Stomach smooth muscle (tissue), 2 donors: ENCODE measurements around the gene NAALADL2.
"Not testable (repeated sequence)": the region's sequence is repeated elsewhere in the genome, so short reads cannot be mapped to it uniquely, and the experiment has no call there.

Source experiments
- H3K27ac ChIP-seq: one replicate; pipeline ENCODE4 v1.7.0; 2013; ENCODE audit warnings: mild to moderate bottlenecking, low read length, inconsistent platforms
- H3K27me3 ChIP-seq, 2 donors: one replicate each; pipeline ENCODE4 v1.7.0; 2013; ENCODE audit warnings: low read length in 2 of 2; ENCODE audit not compliant: insufficient read depth in 2 of 2, control insufficient read depth in 1 of 2
- H3K36me3 ChIP-seq, 2 donors: one replicate each; pipeline ENCODE4 v1.7.0; 2013; ENCODE audit warnings: low read length in 2 of 2; ENCODE audit not compliant: control insufficient read depth in 2 of 2, insufficient read depth in 2 of 2
- H3K4me1 ChIP-seq: one replicate; pipeline ENCODE4 v1.7.0; 2013; ENCODE audit warnings: low read length; ENCODE audit not compliant: control insufficient read depth, insufficient read depth
- H3K4me3 ChIP-seq, 2 donors: one replicate each; pipeline ENCODE4 v1.7.0; 2013; ENCODE audit warnings: low read length in 2 of 2
- H3K9ac ChIP-seq, 2 donors: one replicate each; pipeline ENCODE4 v1.7.0; 2013; ENCODE audit warnings: low read length in 2 of 2, mild to moderate bottlenecking in 1 of 2
- H3K9me3 ChIP-seq, 2 donors: one replicate each; pipeline ENCODE4 v1.7.0; 2013; ENCODE audit warnings: low read length in 2 of 2; ENCODE audit not compliant: control insufficient read depth in 2 of 2
- donor health status: healthy.
- donor health status: Pancreatic carcinoma.

Gene NAALADL2

DNA sequence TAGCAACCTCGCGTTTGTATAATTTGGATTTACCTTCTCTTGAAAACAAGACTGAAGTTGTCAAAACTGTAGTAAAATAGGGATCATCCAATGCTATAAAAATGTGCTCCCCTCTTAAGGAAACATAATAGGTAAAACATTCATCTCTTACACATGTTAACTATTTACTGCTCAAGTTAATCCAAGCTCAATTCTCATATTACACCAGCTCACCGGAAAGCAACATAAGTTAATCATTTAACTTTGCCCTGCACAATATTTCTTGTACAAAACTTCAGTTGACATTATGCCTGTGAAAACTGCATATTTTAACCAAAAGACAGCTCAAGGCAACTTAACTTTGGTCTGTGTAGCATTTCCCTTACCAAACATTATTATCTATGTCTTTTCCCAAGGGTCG is 634.2 kb downstream of the NAALADL2 start:
- Histone ChIP-seq H3K9ac (no peak overlapping the region), H3K4me3 (no peak overlapping the region), H3K9me3 (no peaks in the 10 kb centered on the region), H3K27me3 (no peaks in the 10 kb centered on the region), H3K36me3 (no peaks in the 10 kb centered on the region), H3K4me1 (no peaks in the 10 kb centered on the region), H3K27ac (no peak overlapping the region)

DNA sequence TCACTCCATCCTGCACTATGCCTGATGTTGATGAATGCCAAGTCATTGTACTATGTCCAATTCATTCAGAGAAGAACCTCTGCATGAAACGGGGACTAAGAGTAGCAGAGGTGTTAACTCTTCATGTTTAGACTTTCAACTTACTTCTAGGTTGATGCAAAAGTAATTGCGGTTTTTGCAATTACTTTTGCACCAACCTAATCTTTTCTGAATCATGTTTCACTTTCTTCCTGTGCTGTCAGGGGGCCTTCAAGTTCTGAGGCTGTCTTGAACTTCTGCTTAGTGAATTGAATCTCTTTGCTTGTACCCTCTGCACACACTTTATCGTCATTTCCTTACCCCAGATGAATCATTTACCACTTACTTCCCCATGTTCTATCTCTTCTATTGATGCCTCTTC is 636.2 kb downstream of the NAALADL2 start:
- H3K9ac ChIP-seq: no peak overlapping the region
- no peak overlapping the region for H3K4me3 ChIP-seq
- H3K27ac ChIP-seq: no peak overlapping the region
- H3K27me3 ChIP-seq: no peaks in the 10 kb centered on the region
- H3K36me3 ChIP-seq: no peaks in the 10 kb centered on the region
- H3K4me1 ChIP-seq: no peaks in the 10 kb centered on the region
- H3K9me3 ChIP-seq: no peaks in the 10 kb centered on the region

GRCh38 chr3:175502155-175502554 is 643.0 kb downstream of the NAALADL2 start:
- Histone ChIP-seq H3K9ac (no peak overlapping the region), H3K4me3 (no peak overlapping the region), H3K9me3 (no peaks in the 10 kb centered on the region), H3K27me3 (no peaks in the 10 kb centered on the region), H3K4me1 (no peaks in the 10 kb centered on the region), H3K27ac (no peak overlapping the region), H3K36me3 (no peaks in the 10 kb centered on the region)

- Histone ChIP-seq H3K27me3 (no peaks in the 10 kb centered on the region), H3K4me3 (no peak overlapping the region), H3K4me1 (no peaks in the 10 kb centered on the region), H3K9ac (no peak overlapping the region), H3K27ac (no peak overlapping the region), H3K9me3 (peaks cover 0 to 2% of the 10 kb centered on the region in 2 donors), H3K36me3 (no peaks in the 10 kb centered on the region)
Observed at GRCh38 chr3:175511219-175511785, 652.2 kb downstream of the NAALADL2 start.

GRCh38 chr3:175512700-175513099 is 653.6 kb downstream of the NAALADL2 start:
- Histone ChIP-seq H3K9me3 (peaks cover 0 to 2% of the 10 kb centered on the region in 2 donors), H3K4me1 (no peaks in the 10 kb centered on the region), H3K4me3 (no peak overlapping the region), H3K27me3 (no peaks in the 10 kb centered on the region), H3K9ac (no peak overlapping the region), H3K36me3 (no peaks in the 10 kb centered on the region), H3K27ac (no peak overlapping the region)

DNA sequence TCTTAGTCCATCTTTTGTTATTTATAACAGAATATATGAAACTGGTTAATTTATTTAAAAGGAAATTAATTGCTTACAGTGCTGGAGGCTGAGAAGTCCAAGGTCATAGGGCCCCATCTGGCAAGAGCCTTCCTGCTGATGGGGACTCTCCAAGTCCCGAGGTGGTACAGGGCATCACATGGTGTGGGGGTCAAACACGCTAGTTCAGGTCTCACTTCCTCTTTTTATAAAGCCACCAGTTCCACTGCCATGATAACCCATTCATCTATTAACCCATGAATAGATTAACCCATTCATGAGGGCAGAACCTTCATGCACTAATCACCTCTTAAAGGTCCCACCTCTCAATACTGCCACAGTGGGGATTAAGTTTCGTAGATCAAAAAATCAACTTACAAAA is 659.3 kb downstream of the NAALADL2 start:
- H3K9ac ChIP-seq: no peak overlapping the region
- no peak overlapping the region for H3K27ac ChIP-seq
- no peaks in the 10 kb centered on the region for H3K4me1 ChIP-seq
- H3K9me3 ChIP-seq: no peaks in the 10 kb centered on the region
- H3K4me3 ChIP-seq: no peak overlapping the region
- H3K27me3 ChIP-seq: no peaks in the 10 kb centered on the region
- H3K36me3 ChIP-seq: no peaks in the 10 kb centered on the region

DNA sequence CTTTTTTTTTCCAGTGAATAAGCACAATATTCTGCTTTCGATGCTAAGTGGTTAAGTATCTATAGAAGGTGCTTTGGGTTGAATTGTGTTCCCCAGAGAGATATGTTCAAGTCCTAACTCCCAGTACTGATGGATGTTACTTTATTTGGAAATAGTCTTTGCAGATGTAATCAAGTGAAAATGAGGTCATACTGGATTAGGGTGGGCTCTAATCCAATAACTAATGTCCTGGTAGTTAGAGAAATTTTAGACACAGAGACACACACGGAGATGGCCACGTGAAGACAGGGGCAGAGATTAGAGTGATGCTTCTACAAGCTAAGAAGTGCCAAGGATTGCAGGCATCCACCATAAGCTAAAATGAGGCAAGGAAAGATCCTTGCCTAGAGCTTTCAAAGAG is 662.3 kb downstream of the NAALADL2 start:
- no peaks in the 10 kb centered on the region for H3K36me3 ChIP-seq
- no peak overlapping the region for H3K9ac ChIP-seq
- H3K9me3 ChIP-seq: no peaks in the 10 kb centered on the region
- no peak overlapping the region for H3K27ac ChIP-seq
- no peaks in the 10 kb centered on the region for H3K27me3 ChIP-seq
- no peak overlapping the region for H3K4me3 ChIP-seq
- H3K4me1 ChIP-seq: no peaks in the 10 kb centered on the region

GRCh38 chr3:175526191-175526590 is 667.1 kb downstream of the NAALADL2 start:
- peak overlapping the region; percentile 41 to 54 for H3K4me3 ChIP-seq
- no peak overlapping the region for H3K27ac ChIP-seq
- no peaks in the 10 kb centered on the region for H3K27me3 ChIP-seq
- no peaks in the 10 kb centered on the region for H3K9me3 ChIP-seq
- H3K4me1 ChIP-seq: no peaks in the 10 kb centered on the region
- H3K36me3 ChIP-seq: no peaks in the 10 kb centered on the region
- no peak overlapping the region for H3K9ac ChIP-seq

DNA sequence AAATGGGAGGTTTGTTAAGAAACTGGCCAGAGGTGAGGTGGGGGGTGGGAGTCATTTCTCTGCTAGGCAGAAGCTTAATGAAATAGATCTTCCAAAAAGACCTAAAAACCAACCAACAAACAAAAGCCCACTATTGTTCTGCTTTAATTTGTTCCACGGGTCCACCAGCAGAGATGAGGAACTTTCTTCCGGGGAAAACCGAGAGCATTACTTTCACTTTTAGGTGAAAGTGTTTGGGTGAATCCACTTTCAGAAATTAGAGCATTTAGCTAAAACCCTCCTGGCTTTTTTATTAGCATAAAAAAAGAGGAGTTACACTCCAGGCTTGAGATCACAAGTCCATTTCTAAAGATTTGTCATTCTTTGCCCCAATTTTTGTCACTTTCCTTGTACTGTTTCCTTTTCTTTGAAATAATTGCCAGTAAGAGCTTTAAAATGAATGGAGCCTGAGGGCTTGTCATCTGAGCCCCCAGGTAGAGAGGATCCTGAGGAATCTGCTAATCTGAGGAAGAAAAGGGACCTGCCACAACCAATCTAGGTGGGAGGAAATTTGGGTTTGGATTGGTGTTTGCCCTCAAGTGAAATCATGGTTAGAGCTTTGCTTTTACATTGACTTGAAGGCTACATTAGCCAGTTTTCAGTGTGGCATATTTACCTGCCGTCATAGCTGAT is 667.6 kb downstream of the NAALADL2 start:
- Histone ChIP-seq H3K9me3 (no peaks in the 10 kb centered on the region), H3K4me3 (peak overlapping the region; percentile 41 to 54), H3K27me3 (no peaks in the 10 kb centered on the region), H3K27ac (no peak overlapping the region), H3K9ac (no peak overlapping the region), H3K36me3 (no peaks in the 10 kb centered on the region), H3K4me1 (no peaks in the 10 kb centered on the region)

DNA sequence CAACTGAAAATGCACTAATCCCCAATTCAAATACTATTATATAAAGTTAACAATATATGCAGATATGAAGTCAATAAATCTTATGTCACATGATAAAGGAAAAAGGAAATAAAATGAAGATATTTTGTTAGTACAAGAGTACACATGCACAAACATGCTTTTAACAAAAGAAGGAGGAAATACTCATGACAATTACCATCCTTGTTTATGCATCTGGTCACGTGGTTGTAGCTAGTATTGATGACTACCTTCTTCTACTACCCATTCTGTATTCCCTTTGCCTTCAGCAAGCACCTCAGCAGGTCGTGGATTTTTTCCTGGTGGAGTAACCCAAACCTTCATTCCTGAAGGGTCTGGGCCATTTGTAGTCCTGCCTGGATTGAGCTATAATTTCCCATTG is 669.6 kb downstream of the NAALADL2 start:
- H3K27me3 ChIP-seq, H3K27ac ChIP-seq, H3K4me3 ChIP-seq, H3K9ac ChIP-seq, H3K4me1 ChIP-seq, H3K9me3 ChIP-seq, H3K36me3 ChIP-seq: not testable (repeated sequence)

- H3K4me3 ChIP-seq: no peak overlapping the region
- H3K27ac ChIP-seq: no peak overlapping the region
- H3K36me3 ChIP-seq: no peaks in the 10 kb centered on the region
- no peaks in the 10 kb centered on the region for H3K27me3 ChIP-seq
- H3K4me1 ChIP-seq: no peaks in the 10 kb centered on the region
- H3K9me3 ChIP-seq: no peaks in the 10 kb centered on the region
- H3K9ac ChIP-seq: no peak overlapping the region
Observed at GRCh38 chr3:175535351-175535750, 676.2 kb downstream of the NAALADL2 start.
